DND-41 (cell line): ENCODE measurements around the gene GSE1.

Experiments
- CTCF ChIP-seq: IDR thresholded peaks from 2 replicates; pipeline ENCODE4 v1.5.1; 2012; ENCODE audit warnings: borderline replicate concordance, low read length, moderate library complexity, mild to moderate bottlenecking; ENCODE audit not compliant: poor library complexity, severe bottlenecking; ENCODE audit errors: extremely low read depth
- EZH2 ChIP-seq: IDR thresholded peaks from 3 replicates; pipeline ENCODE4 v1.6.1; 2012; ENCODE audit warnings: borderline replicate concordance, low read depth, mild to moderate bottlenecking, moderate library complexity, low read length, inconsistent platforms; ENCODE audit not compliant: severe bottlenecking

- TF ChIP-seq EZH2, result no peak
- no peak for TF ChIP-seq CTCF
Measured at GRCh38 chr16:85650844-85651628, 37.9 kb downstream of the GSE1 start.
